Measurements from ENCODE around the gene PREPL.

- TF ChIP-seq CTCF (IDR thresholded peaks at IDR 0.05; ENCODE audit: control extremely low read depth in 1 of 3, insufficient read depth in 1 of 3, low read depth in 1 of 3, low read length in 3 of 3): no peak
- TF ChIP-seq RFX5 (IDR thresholded peaks at IDR 0.05; ENCODE audit: borderline replicate concordance, low read depth, low read length): no peak
- no peak for TF ChIP-seq CEBPB (IDR thresholded peaks at IDR 0.05; ENCODE audit: low read depth, low read length)
- no peak for TF ChIP-seq YY1 (IDR thresholded peaks at IDR 0.05; ENCODE audit: low read depth, low read length)
- no peak for TF ChIP-seq POLR2AphosphoS5 (IDR thresholded peaks at IDR 0.05; ENCODE audit: low read depth, low read length)
- no peak for TF ChIP-seq BRCA1 (IDR thresholded peaks at IDR 0.05; ENCODE audit: low read depth, low read length)
- no peak for TF ChIP-seq JUND (IDR thresholded peaks at IDR 0.05; ENCODE audit: low read length)
- TF ChIP-seq EZH2 (IDR thresholded peaks at IDR 0.05; ENCODE audit: low read depth, low read length, severe bottlenecking): no peak
- no peak for TF ChIP-seq RAD21 (IDR thresholded peaks at IDR 0.05 in 1 of 2, conservative IDR thresholded peaks at IDR 0.05 in 1 of 2; ENCODE audit: low read depth in 2 of 2, low read length in 2 of 2)
- TF ChIP-seq EP300 (IDR thresholded peaks at IDR 0.05; ENCODE audit: borderline replicate concordance in 1 of 2, low read depth in 2 of 2, low read length in 2 of 2): no peak
These were observed 25.3 kb downstream of the PREPL start for GRCh38 chr2:44335806-44336538.

Data from H1 (cell line).